ENCODE measurements around the gene TCTN1.
A peak's percentile ranks its signal among the peaks of the same experiment; 100 is the strongest.

TCTN1 gene

GRCh38 chr12:110581931-110582275 lies 32.0 kb upstream of the TCTN1 start:
- Histone ChIP-seq H3K23ac (ENCODE audit: low read length in 2 of 2) (no peak overlapping the region), H3K4me1 (ENCODE audit: control insufficient read depth, insufficient read depth, low read depth, low read length) (peaks cover 11% of the 10 kb centered on the region), H3K4me3 (ENCODE audit: insufficient read depth in 1 of 2, low read depth in 1 of 2, low read length in 2 of 2) (peak overlapping the region; percentile 83 to 95), H3K79me1 (replicated peaks; ENCODE audit: low read length, poor library complexity, severe bottlenecking) (peaks cover 5% of the 10 kb centered on the region), H3K9me3 (ENCODE audit: control insufficient read depth, low read length) (no peaks in the 10 kb centered on the region), H3K18ac (ENCODE audit: low read depth in 1 of 2, low read length in 2 of 2) (peak overlapping the region in 1 of 2 experiments; percentile 1), H3K4ac (ENCODE audit: low read depth in 1 of 2, low read length in 2 of 2) (peak overlapping the region in 1 of 2 experiments; percentile 22), H3K27me3 (ENCODE audit: control insufficient read depth in 1 of 2, insufficient read depth in 1 of 2, low read length in 2 of 2) (no peaks in the 10 kb centered on the region), H2BK12ac (ENCODE audit: low read length in 2 of 2) (peak overlapping the region in 1 of 2 experiments; percentile 8), H3K4me2 (ENCODE audit: low read length, poor library complexity, severe bottlenecking) (peak overlapping the region; percentile 84), H2BK15ac (ENCODE audit: low read depth, poor library complexity, severe bottlenecking) (no peak overlapping the region), H2BK5ac (ENCODE audit: low read depth, low read length, poor library complexity, severe bottlenecking) (no peak overlapping the region), H2AFZ (ENCODE audit: low read depth, low read length) (no peak overlapping the region), H4K91ac (ENCODE audit: low read length) (no peak overlapping the region), H2AK5ac (ENCODE audit: low read length, severe bottlenecking) (no peak overlapping the region), H3K9ac (ENCODE audit: low read length) (peak overlapping the region; percentile 92), H3K27ac (ENCODE audit: low read length, poor library complexity, severe bottlenecking) (no peak overlapping the region), H2BK120ac (ENCODE audit: low read depth, low read length) (no peak overlapping the region), H3K14ac (ENCODE audit: low read length in 2 of 2) (no peak overlapping the region), H4K8ac (ENCODE audit: low read length) (no peak overlapping the region), H3K36me3 (ENCODE audit: control insufficient read depth in 1 of 2, insufficient read depth in 2 of 2, low read depth in 1 of 2, low read length in 2 of 2) (no peaks in the 10 kb centered on the region)
- WGBS, result 1% methylated on average over 8 of the region's 8 CpGs
- DNase-seq, result no peak

- Histone ChIP-seq H3K9ac (ENCODE audit: low read length) (peak overlapping the region; percentile 92), H3K14ac (ENCODE audit: low read length in 2 of 2) (peak overlapping the region; percentile 5 to 7), H3K9me3 (ENCODE audit: control insufficient read depth, low read length) (no peaks in the 10 kb centered on the region), H3K36me3 (ENCODE audit: control insufficient read depth in 1 of 2, insufficient read depth in 2 of 2, low read depth in 1 of 2, low read length in 2 of 2) (no peaks in the 10 kb centered on the region), H3K23ac (ENCODE audit: low read length in 2 of 2) (peak overlapping the region in 1 of 2 experiments; percentile 96), H3K4me3 (ENCODE audit: insufficient read depth in 1 of 2, low read depth in 1 of 2, low read length in 2 of 2) (peak overlapping the region; percentile 83 to 95), H2BK120ac (ENCODE audit: low read depth, low read length) (peak overlapping the region; percentile 74), H3K18ac (ENCODE audit: low read depth in 1 of 2, low read length in 2 of 2) (peak overlapping the region; percentile 81 to 90), H2AK5ac (ENCODE audit: low read length, severe bottlenecking) (no peak overlapping the region), H2BK12ac (ENCODE audit: low read length in 2 of 2) (peak overlapping the region in 1 of 2 experiments; percentile 8), H2BK5ac (ENCODE audit: low read depth, low read length, poor library complexity, severe bottlenecking) (no peak overlapping the region), H2BK15ac (ENCODE audit: low read depth, poor library complexity, severe bottlenecking) (peak overlapping the region; percentile 64), H3K27me3 (ENCODE audit: control insufficient read depth in 1 of 2, insufficient read depth in 1 of 2, low read length in 2 of 2) (no peaks in the 10 kb centered on the region), H3K4me1 (ENCODE audit: control insufficient read depth, insufficient read depth, low read depth, low read length) (peaks cover 11% of the 10 kb centered on the region), H3K79me1 (replicated peaks; ENCODE audit: low read length, poor library complexity, severe bottlenecking) (peaks cover 5% of the 10 kb centered on the region), H4K91ac (ENCODE audit: low read length) (peak overlapping the region; percentile 69), H3K4me2 (ENCODE audit: low read length, poor library complexity, severe bottlenecking) (peak overlapping the region; percentile 84), H3K4ac (ENCODE audit: low read depth in 1 of 2, low read length in 2 of 2) (peak overlapping the region in 1 of 2 experiments; percentile 47), H3K27ac (ENCODE audit: low read length, poor library complexity, severe bottlenecking) (no peak overlapping the region), H4K8ac (ENCODE audit: low read length) (peak overlapping the region; percentile 19), H2AFZ (ENCODE audit: low read depth, low read length) (no peak overlapping the region)
- WGBS, result under 1% methylated on average over 68 of the region's 104 CpGs
- DNase-seq, result peak; percentile 80
These were observed 31.4 kb upstream of the TCTN1 start for GRCh38 chr12:110582276-110583136.

GRCh38 chr12:110583137-110584059 lies 30.5 kb upstream of the TCTN1 start, which contains the start of gene PPTC7:
PPTC7 (minus strand) TSS chr12:110583318; CDS start chr12:110583031, 287 bp downstream.
- H4K8ac ChIP-seq (ENCODE audit: low read length), result peak within 1 kb of the TSS; percentile 92
- WGBS, result 3% methylated on average over 47 of the region's 52 CpGs

More at GRCh38 chr12:110583137-110584059, 30.5 kb upstream of the TCTN1 start, which contains the start of gene PPTC7:
- H3K4me2 ChIP-seq (ENCODE audit: low read length, poor library complexity, severe bottlenecking), result peak within 1 kb of the TSS; percentile 84
- H3K9ac ChIP-seq (ENCODE audit: low read length), result peak within 1 kb of the TSS; percentile 92
- no peaks in the 10 kb centered on the region for H3K9me3 ChIP-seq (ENCODE audit: control insufficient read depth, low read length)
- DNase-seq, result peak; percentile 95
- peak within 1 kb of the TSS; percentile 64 for H2BK15ac ChIP-seq (ENCODE audit: low read depth, poor library complexity, severe bottlenecking)
- peak within 1 kb of the TSS; percentile 83 to 95 for H3K4me3 ChIP-seq (ENCODE audit: insufficient read depth in 1 of 2, low read depth in 1 of 2, low read length in 2 of 2)
- H2AK5ac ChIP-seq (ENCODE audit: low read length, severe bottlenecking), result no peak within 1 kb of the TSS
- peak within 1 kb of the TSS in 1 of 2 experiments; percentile 8 for H2BK12ac ChIP-seq (ENCODE audit: low read length in 2 of 2)
- H3K14ac ChIP-seq (ENCODE audit: low read length in 2 of 2), result peak within 1 kb of the TSS; percentile 5 to 7
- peak within 1 kb of the TSS in 1 of 2 experiments; percentile 96 for H3K23ac ChIP-seq (ENCODE audit: low read length in 2 of 2)
- peak within 1 kb of the TSS; percentile 81 to 90 for H3K18ac ChIP-seq (ENCODE audit: low read depth in 1 of 2, low read length in 2 of 2)
- H4K91ac ChIP-seq (ENCODE audit: low read length), result peak within 1 kb of the TSS; percentile 69
- H3K36me3 ChIP-seq (ENCODE audit: control insufficient read depth in 1 of 2, insufficient read depth in 2 of 2, low read depth in 1 of 2, low read length in 2 of 2), result no peaks in the 10 kb centered on the region
- H3K4ac ChIP-seq (ENCODE audit: low read depth in 1 of 2, low read length in 2 of 2), result peak within 1 kb of the TSS; percentile 13 to 47
- H3K4me1 ChIP-seq (ENCODE audit: control insufficient read depth, insufficient read depth, low read depth, low read length), result peaks cover 11% of the 10 kb centered on the region
- no peak within 1 kb of the TSS for H2AFZ ChIP-seq (ENCODE audit: low read depth, low read length)
- no peak within 1 kb of the TSS for H3K27ac ChIP-seq (ENCODE audit: low read length, poor library complexity, severe bottlenecking)
- H2BK5ac ChIP-seq (ENCODE audit: low read depth, low read length, poor library complexity, severe bottlenecking), result no peak within 1 kb of the TSS
- no peaks in the 10 kb centered on the region for H3K27me3 ChIP-seq (ENCODE audit: control insufficient read depth in 1 of 2, insufficient read depth in 1 of 2, low read length in 2 of 2)
- peak within 1 kb of the TSS; percentile 74 for H2BK120ac ChIP-seq (ENCODE audit: low read depth, low read length)
- peaks cover 5% of the 10 kb centered on the region for H3K79me1 ChIP-seq (replicated peaks; ENCODE audit: low read length, poor library complexity, severe bottlenecking)

All from mesenchymal stem cell (in vitro differentiated cells and primary cell).